HepG2 (cell line): ENCODE results near the gene ROM1. TPM values are rescaled to one million over a fixed set of nuclear protein-coding genes. Genes with fewer than 3 reads are reported as not detected.

ENCODE experiments used
- ASH2L ChIP-seq: fragments of 300-600, 200-600 bp; sonication (generic); IDR thresholded peaks from 2 replicates; pipeline ENCODE4 v1.7.0; 2017; ENCODE audit warnings: low read depth, mild to moderate bottlenecking, moderate library complexity, mixed read lengths, low read length; ENCODE audit not compliant: insufficient read length
- EEA1 ChIP-seq: sonication (generic); formaldehyde crosslinking; IDR thresholded peaks from 2 replicates; pipeline ENCODE4 v1.5.1; 2020; ENCODE audit warnings: mild to moderate bottlenecking, missing genetic modification reagents, borderline replicate concordance
- JDP2 ChIP-seq: sonication (generic); formaldehyde crosslinking; IDR thresholded peaks from 2 replicates; pipeline ENCODE4 v1.8.1; 2022; ENCODE audit warnings: missing genetic modification reagents, borderline replicate concordance
- MED8 ChIP-seq: sonication (generic); formaldehyde crosslinking; IDR thresholded peaks from 2 replicates; pipeline ENCODE4 v1.8.1; 2023; ENCODE audit warnings: mild to moderate bottlenecking, missing genetic modification reagents; ENCODE audit not compliant: insufficient replicate concordance
- MTF1 ChIP-seq: sonication (generic); formaldehyde crosslinking; IDR thresholded peaks from 2 replicates; pipeline ENCODE4 v1.5.0; 2020; ENCODE audit warnings: missing genetic modification reagents
- NBN ChIP-seq: fragments of 450-650 bp; conservative IDR thresholded peaks from 2 replicates; pipeline ENCODE4 v1.6.1; 2017
- NFKBIZ ChIP-seq: IDR thresholded peaks from 2 replicates; pipeline ENCODE4 v1.6.1; 2018; ENCODE audit warnings: missing genetic modification reagents, missing compliant biosample characterization
- NPAS2 ChIP-seq: sonication (generic); formaldehyde crosslinking; IDR thresholded peaks from 2 replicates; pipeline ENCODE4 v1.8.0; 2022; ENCODE audit warnings: mild to moderate bottlenecking, missing genetic modification reagents, borderline replicate concordance
- POLR2AphosphoS5 ChIP-seq: IDR thresholded peaks from 2 replicates; pipeline ENCODE4 v1.6.1; 2012; ENCODE audit warnings: low read depth, low read length
- REXO4 ChIP-seq: sonication (generic); formaldehyde crosslinking; IDR thresholded peaks from 2 replicates; pipeline ENCODE4 v1.8.0; 2022; ENCODE audit warnings: missing genetic modification reagents, mild to moderate bottlenecking, borderline replicate concordance
- SUZ12 ChIP-seq: fragments of 150-350 bp; IDR thresholded peaks from 2 replicates; pipeline ENCODE4 v1.6.1; 2014; ENCODE audit warnings: low read depth, low read length
- TBX2 ChIP-seq: sonication (generic); formaldehyde crosslinking; IDR thresholded peaks from 2 replicates; pipeline ENCODE4 v1.5.0; 2020; ENCODE audit warnings: missing genetic modification reagents, mild to moderate bottlenecking, borderline replicate concordance
- TGIF2 ChIP-seq: IDR thresholded peaks from 2 replicates; pipeline ENCODE4 v1.6.1; 2016; ENCODE audit warnings: control low read depth, missing compliant biosample characterization
- TRIM24 ChIP-seq: sonication (generic); formaldehyde crosslinking; IDR thresholded peaks from 2 replicates; pipeline ENCODE4 v1.8.0; 2022; ENCODE audit warnings: mild to moderate bottlenecking, missing genetic modification reagents
- ZEB1 ChIP-seq: IDR thresholded peaks from 2 replicates; pipeline ENCODE4 v1.6.1; 2012; ENCODE audit warnings: mild to moderate bottlenecking, low read depth, inconsistent platforms; ENCODE audit not compliant: insufficient replicate concordance
- ZFP82 ChIP-seq: sonication (generic); formaldehyde crosslinking; IDR thresholded peaks from 2 replicates; pipeline ENCODE4 v1.5.1; 2020; ENCODE audit warnings: mild to moderate bottlenecking, missing genetic modification reagents, borderline replicate concordance
- ZNF329 ChIP-seq: sonication (generic); formaldehyde crosslinking; IDR thresholded peaks from 2 replicates; pipeline ENCODE4 v1.9.0; 2021; ENCODE audit warnings: low read depth, mild to moderate bottlenecking, missing genetic modification reagents
- ZNF33A ChIP-seq: sonication (generic); formaldehyde crosslinking; IDR thresholded peaks from 2 replicates; pipeline ENCODE4 v1.5.1; 2020; ENCODE audit warnings: missing genetic modification reagents, mild to moderate bottlenecking, moderate library complexity, borderline replicate concordance
- ZNF367 ChIP-seq: sonication (generic); formaldehyde crosslinking; IDR thresholded peaks from 2 replicates; pipeline ENCODE4 v1.4.0; 2020; ENCODE audit warnings: missing genetic modification reagents, borderline replicate concordance
- ZNF563 ChIP-seq: sonication (generic); formaldehyde crosslinking; IDR thresholded peaks from 2 replicates; pipeline ENCODE4 v1.8.0; 2022; ENCODE audit warnings: mild to moderate bottlenecking, moderate library complexity, missing genetic modification reagents
- ZSCAN12 ChIP-seq: sonication (generic); formaldehyde crosslinking; IDR thresholded peaks from 2 replicates; pipeline ENCODE4 v1.9.0; 2021; ENCODE audit warnings: mild to moderate bottlenecking, missing genetic modification reagents
- polyA plus RNA-seq, 8 experiments: library from polyadenylated mRNA; depleted of rRNA in 3 of 8; stranded (reverse) in 7 of 8; unstranded in 1 of 8; fragments of >200 nt; fragmentation: Illumina TruSeq in 4 of 8; extraction: Trizol in 4 of 8; gene quantifications; 2 replicates each; pipeline versions ENCODE4 v1.2.1 to v1.2.3, GENCODE V29; 2011 to 2016; ENCODE audit warnings: low read depth in 4 of 8, missing spikeins in 1 of 8, mixed read lengths in 1 of 8; ENCODE audit not compliant: insufficient read depth in 1 of 8
- total RNA-seq, 5 experiments: library from RNA; depleted of rRNA; stranded (reverse); fragments of >200 nt; fragmentation: Illumina TruSeq; extraction: Trizol; gene quantifications; 2 replicates each; pipeline ENCODE4 v1.2.3, GENCODE V29; 2016; ENCODE audit warnings: low read depth in 1 of 5
- TF ChIP-seq, protein P1 (sequence below): sonication (generic); formaldehyde crosslinking; IDR thresholded peaks from 2 replicates; pipeline ENCODE4 v1.4.0; 2020; ENCODE audit warnings: missing genetic modification reagents
- TF ChIP-seq, protein P2 (sequence below): sonication (generic); formaldehyde crosslinking; IDR thresholded peaks from 2 replicates; pipeline ENCODE4 v1.4.0; 2020; ENCODE audit warnings: mild to moderate bottlenecking, missing genetic modification reagents
- TF ChIP-seq, protein P3 (sequence below): sonication (generic); formaldehyde crosslinking; IDR thresholded peaks from 2 replicates; pipeline ENCODE4 v1.4.0; 2020; ENCODE audit warnings: missing genetic modification reagents
- TF ChIP-seq, protein P4 (sequence below): IDR thresholded peaks from 2 replicates; pipeline ENCODE4 v1.6.1; 2016; ENCODE audit warnings: low read depth, borderline replicate concordance

ROM1 gene
- total and polyA plus RNA-seq, 2 of the 13 experiments (the other 11 are each of a cell fraction or from before 2014, with no cell fraction given): 1.2 to 2.4 TPM

- TF ChIP-seq, protein P1, sequence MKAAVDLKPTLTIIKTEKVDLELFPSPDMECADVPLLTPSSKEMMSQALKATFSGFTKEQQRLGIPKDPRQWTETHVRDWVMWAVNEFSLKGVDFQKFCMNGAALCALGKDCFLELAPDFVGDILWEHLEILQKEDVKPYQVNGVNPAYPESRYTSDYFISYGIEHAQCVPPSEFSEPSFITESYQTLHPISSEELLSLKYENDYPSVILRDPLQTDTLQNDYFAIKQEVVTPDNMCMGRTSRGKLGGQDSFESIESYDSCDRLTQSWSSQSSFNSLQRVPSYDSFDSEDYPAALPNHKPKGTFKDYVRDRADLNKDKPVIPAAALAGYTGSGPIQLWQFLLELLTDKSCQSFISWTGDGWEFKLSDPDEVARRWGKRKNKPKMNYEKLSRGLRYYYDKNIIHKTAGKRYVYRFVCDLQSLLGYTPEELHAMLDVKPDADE: no peak
- peak; percentile 95 for TF ChIP-seq ASH2L
- peak; percentile 32 for TF ChIP-seq ZEB1
- TF ChIP-seq MTF1 (CRISPR knock-in tag): no peak
- TF ChIP-seq ZNF563 (CRISPR knock-in tag): no peak
- TF ChIP-seq ZSCAN12: no peak
- TF ChIP-seq ZNF367 (CRISPR knock-in tag): no peak
- no peak for TF ChIP-seq EEA1 (CRISPR knock-in tag)
- TF ChIP-seq JDP2 (CRISPR knock-in tag): no peak
- TF ChIP-seq TBX2 (CRISPR knock-in tag): peak; percentile 80
- peak; percentile 97 for TF ChIP-seq POLR2AphosphoS5
- no peak for TF ChIP-seq NBN
- no peak for TF ChIP-seq NFKBIZ
- no peak for TF ChIP-seq SUZ12
- TF ChIP-seq, protein P2, sequence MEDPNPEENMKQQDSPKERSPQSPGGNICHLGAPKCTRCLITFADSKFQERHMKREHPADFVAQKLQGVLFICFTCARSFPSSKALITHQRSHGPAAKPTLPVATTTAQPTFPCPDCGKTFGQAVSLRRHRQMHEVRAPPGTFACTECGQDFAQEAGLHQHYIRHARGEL (CRISPR knock-in tag): no peak
- TF ChIP-seq, protein P3, sequence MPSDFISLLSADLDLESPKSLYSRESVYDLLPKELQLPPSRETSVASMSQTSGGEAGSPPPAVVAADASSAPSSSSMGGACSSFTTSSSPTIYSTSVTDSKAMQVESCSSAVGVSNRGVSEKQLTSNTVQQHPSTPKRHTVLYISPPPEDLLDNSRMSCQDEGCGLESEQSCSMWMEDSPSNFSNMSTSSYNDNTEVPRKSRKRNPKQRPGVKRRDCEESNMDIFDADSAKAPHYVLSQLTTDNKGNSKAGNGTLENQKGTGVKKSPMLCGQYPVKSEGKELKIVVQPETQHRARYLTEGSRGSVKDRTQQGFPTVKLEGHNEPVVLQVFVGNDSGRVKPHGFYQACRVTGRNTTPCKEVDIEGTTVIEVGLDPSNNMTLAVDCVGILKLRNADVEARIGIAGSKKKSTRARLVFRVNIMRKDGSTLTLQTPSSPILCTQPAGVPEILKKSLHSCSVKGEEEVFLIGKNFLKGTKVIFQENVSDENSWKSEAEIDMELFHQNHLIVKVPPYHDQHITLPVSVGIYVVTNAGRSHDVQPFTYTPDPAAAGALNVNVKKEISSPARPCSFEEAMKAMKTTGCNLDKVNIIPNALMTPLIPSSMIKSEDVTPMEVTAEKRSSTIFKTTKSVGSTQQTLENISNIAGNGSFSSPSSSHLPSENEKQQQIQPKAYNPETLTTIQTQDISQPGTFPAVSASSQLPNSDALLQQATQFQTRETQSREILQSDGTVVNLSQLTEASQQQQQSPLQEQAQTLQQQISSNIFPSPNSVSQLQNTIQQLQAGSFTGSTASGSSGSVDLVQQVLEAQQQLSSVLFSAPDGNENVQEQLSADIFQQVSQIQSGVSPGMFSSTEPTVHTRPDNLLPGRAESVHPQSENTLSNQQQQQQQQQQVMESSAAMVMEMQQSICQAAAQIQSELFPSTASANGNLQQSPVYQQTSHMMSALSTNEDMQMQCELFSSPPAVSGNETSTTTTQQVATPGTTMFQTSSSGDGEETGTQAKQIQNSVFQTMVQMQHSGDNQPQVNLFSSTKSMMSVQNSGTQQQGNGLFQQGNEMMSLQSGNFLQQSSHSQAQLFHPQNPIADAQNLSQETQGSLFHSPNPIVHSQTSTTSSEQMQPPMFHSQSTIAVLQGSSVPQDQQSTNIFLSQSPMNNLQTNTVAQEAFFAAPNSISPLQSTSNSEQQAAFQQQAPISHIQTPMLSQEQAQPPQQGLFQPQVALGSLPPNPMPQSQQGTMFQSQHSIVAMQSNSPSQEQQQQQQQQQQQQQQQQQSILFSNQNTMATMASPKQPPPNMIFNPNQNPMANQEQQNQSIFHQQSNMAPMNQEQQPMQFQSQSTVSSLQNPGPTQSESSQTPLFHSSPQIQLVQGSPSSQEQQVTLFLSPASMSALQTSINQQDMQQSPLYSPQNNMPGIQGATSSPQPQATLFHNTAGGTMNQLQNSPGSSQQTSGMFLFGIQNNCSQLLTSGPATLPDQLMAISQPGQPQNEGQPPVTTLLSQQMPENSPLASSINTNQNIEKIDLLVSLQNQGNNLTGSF (CRISPR knock-in tag): peak; percentile 34; the same call in 1 of the 2 replicates
- TF ChIP-seq ZNF329 (CRISPR knock-in tag): no peak
- TF ChIP-seq ZFP82 (CRISPR knock-in tag): no peak
- TF ChIP-seq REXO4 (CRISPR knock-in tag): no peak
- peak; percentile 81 for TF ChIP-seq MED8 (CRISPR knock-in tag)
- no peak for TF ChIP-seq NPAS2 (CRISPR knock-in tag)
- no peak for TF ChIP-seq ZNF33A (CRISPR knock-in tag)
- TF ChIP-seq, protein P4, sequence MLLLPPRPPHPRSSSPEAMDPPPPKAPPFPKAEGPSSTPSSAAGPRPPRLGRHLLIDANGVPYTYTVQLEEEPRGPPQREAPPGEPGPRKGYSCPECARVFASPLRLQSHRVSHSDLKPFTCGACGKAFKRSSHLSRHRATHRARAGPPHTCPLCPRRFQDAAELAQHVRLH (CRISPR knock-in tag): no peak
- no peak for TF ChIP-seq TGIF2 (CRISPR knock-in tag)
- no peak for TF ChIP-seq TRIM24
Observed at GRCh38 chr11:62573592-62574362, 39.3 kb upstream of the ROM1 start, which contains the start of gene EEF1G (continued).
